ENCODE results near the gene IFT172.

DNA sequence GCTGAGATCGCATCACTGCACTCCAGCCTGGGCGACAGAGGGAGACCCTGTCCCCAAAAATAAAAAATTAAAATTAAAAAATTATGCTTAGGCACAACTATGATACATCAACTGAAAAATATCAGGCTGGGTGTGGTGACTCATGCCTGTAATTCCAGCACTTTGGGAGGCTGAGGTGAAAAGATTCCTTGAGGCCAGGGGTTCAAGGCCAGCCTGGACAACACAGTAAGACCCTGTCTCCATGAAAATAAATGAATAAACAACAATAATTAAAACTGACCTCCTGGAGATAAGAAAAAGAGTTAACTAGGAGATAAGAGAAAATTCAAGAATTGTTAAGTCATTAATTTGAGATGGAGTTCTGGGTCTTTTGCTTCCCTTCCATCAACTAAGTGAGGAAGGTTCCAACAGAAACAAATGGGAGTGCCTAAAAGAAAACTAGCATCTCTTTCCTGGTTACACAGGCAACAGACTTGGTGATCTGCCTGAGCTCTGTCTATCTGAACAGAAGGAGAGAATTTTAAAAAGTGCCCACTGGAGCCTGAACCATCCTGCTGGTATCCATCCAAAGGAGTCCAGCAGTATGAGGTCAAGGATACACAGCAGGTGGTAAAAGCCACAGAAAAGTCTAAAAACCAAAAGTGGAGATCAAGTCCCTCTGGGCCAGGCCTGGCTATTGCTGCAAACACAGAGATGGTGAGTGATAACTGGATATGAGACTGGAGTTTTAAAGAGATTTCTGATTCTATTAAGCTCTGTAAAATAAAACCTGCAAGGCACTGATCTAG, 89.0 kb downstream of the IFT172 start:
- no peak for TF ChIP-seq EZH2 (IDR thresholded peaks at IDR 0.05; ENCODE audit: low read length, missing control alignments)
- TF ChIP-seq, protein P1, sequence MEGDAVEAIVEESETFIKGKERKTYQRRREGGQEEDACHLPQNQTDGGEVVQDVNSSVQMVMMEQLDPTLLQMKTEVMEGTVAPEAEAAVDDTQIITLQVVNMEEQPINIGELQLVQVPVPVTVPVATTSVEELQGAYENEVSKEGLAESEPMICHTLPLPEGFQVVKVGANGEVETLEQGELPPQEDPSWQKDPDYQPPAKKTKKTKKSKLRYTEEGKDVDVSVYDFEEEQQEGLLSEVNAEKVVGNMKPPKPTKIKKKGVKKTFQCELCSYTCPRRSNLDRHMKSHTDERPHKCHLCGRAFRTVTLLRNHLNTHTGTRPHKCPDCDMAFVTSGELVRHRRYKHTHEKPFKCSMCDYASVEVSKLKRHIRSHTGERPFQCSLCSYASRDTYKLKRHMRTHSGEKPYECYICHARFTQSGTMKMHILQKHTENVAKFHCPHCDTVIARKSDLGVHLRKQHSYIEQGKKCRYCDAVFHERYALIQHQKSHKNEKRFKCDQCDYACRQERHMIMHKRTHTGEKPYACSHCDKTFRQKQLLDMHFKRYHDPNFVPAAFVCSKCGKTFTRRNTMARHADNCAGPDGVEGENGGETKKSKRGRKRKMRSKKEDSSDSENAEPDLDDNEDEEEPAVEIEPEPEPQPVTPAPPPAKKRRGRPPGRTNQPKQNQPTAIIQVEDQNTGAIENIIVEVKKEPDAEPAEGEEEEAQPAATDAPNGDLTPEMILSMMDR (conservative IDR thresholded peaks at IDR 0.05 in 1 of 2, IDR thresholded peaks at IDR 0.05 in 1 of 2; ENCODE audit: low read depth in 1 of 2, low read length in 2 of 2) = no peak
